H1 (cell line): Measurements from ENCODE around the gene SMAD6. TPM values are rescaled to one million over a fixed set of nuclear protein-coding genes. Genes with fewer than 3 reads are reported as not detected.

Experiments
- CTCF ChIA-PET: fragments of 300-600 bp; sonication (Branson Sonifier 250); formaldehyde crosslinking; loops from one replicate; lab custom pipeline; 2021; ENCODE audit not compliant: partially characterized antibody; lab: Charles Lee
- POLR2A ChIA-PET: fragments of 300-600 bp; sonication (Branson Sonifier 250); formaldehyde crosslinking; loops from one replicate; lab custom pipeline; 2021; ENCODE audit warnings: inconsistent platforms; ENCODE audit not compliant: partially characterized antibody; lab: Charles Lee
- DNase-seq, 2 experiments: peaks; one replicate each; pipeline versions ENCODE4 v3.0.0 to v3.0.0-alpha.2; 2010 to 2022; ENCODE audit warnings: low spot score in 2 of 2, low read depth in 1 of 2, mixed read lengths in 1 of 2
- FAIRE-seq: peaks from 2 replicates; lab custom pipeline; 2011; peaks lifted over from hg19 to GRCh38; lab: Jason Lieb, UNC
- H2AFZ ChIP-seq: 2 replicates; pipeline ENCODE4 v1.8.1; 2012; ENCODE audit warnings: low read length, inconsistent platforms
- H2AK5ac ChIP-seq: 2 replicates; pipeline ENCODE4 v1.6.1; 2013; ENCODE audit warnings: low read depth, low read length
- H2BK120ac ChIP-seq: replicated peaks from 2 replicates; pipeline ENCODE3; 2013; ENCODE audit warnings: low read depth, low read length, inconsistent platforms
- H2BK12ac ChIP-seq: 2 replicates; pipeline ENCODE4 v1.6.1; 2013; ENCODE audit warnings: low read depth, low read length
- H2BK15ac ChIP-seq: 2 replicates; pipeline ENCODE4 v1.6.1; 2013; ENCODE audit warnings: low read length
- H2BK20ac ChIP-seq: 2 replicates; pipeline ENCODE4 v1.6.1; 2013; ENCODE audit warnings: low read length
- H2BK5ac ChIP-seq: 2 replicates; pipeline ENCODE4 v1.6.1; 2013; ENCODE audit warnings: low read depth, low read length
- H3K14ac ChIP-seq: 2 replicates; pipeline ENCODE4 v1.6.1; 2013; ENCODE audit warnings: inconsistent platforms; ENCODE audit not compliant: insufficient read length
- H3K18ac ChIP-seq: 2 replicates; pipeline ENCODE4 v1.6.1; 2013; ENCODE audit warnings: low read length; ENCODE audit errors: extremely low read depth
- H3K23ac ChIP-seq: 2 replicates; pipeline ENCODE4 v1.6.1; 2013; ENCODE audit warnings: inconsistent platforms; ENCODE audit not compliant: insufficient read length
- H3K23me2 ChIP-seq: 2 replicates; pipeline ENCODE4 v1.6.1; 2013; ENCODE audit warnings: low read depth, low read length
- H3K27ac ChIP-seq: 2 replicates; pipeline ENCODE4 v1.6.1; 2011; ENCODE audit warnings: low read depth, low read length, inconsistent platforms
- H3K27me3 ChIP-seq, 4 experiments: replicated peaks in 1 of 4; 1 replicate in 1 of 4; 2 replicates in 3 of 4; pipeline versions ENCODE4 v1.6.1 to v1.8.1; 2011 to 2013; ENCODE audit warnings: low read length in 3 of 4, mild to moderate bottlenecking in 3 of 4, inconsistent platforms in 2 of 4, mixed read lengths in 2 of 4, moderate library complexity in 1 of 4; ENCODE audit not compliant: control insufficient read depth in 3 of 4, insufficient read depth in 3 of 4; ENCODE audit errors: extremely low read depth in 1 of 4
- H3K36me3 ChIP-seq, 4 experiments: 2 replicates each; pipeline versions ENCODE4 v1.6.1 to v1.8.1; 2011 to 2013; ENCODE audit warnings: mild to moderate bottlenecking in 4 of 4, low read length in 3 of 4, moderate library complexity in 2 of 4, control low read depth in 1 of 4, inconsistent platforms in 1 of 4; ENCODE audit not compliant: insufficient read depth in 4 of 4, control insufficient read depth in 2 of 4
- H3K4ac ChIP-seq: replicated peaks from 2 replicates; pipeline ENCODE3; 2013; ENCODE audit warnings: low read length, low read depth, mixed read lengths, inconsistent platforms; ENCODE audit not compliant: insufficient read length
- H3K4me1 ChIP-seq, 4 experiments: replicated peaks in 1 of 4; 1 replicate in 1 of 4; 2 replicates in 3 of 4; pipeline versions ENCODE4 v1.6.1 to v1.8.1; 2011 to 2013; ENCODE audit warnings: low read length in 3 of 4, inconsistent platforms in 2 of 4, mixed read lengths in 1 of 4; ENCODE audit not compliant: insufficient read depth in 4 of 4, control insufficient read depth in 3 of 4
- H3K4me2 ChIP-seq, 2 experiments: 2 replicates each; pipeline versions ENCODE4 v1.6.1 to v1.8.1; 2011 to 2013; ENCODE audit warnings: low read depth in 2 of 2, low read length in 2 of 2, control low read depth in 1 of 2, inconsistent platforms in 1 of 2, mild to moderate bottlenecking in 1 of 2; ENCODE audit not compliant: insufficient read depth in 1 of 2
- H3K4me3 ChIP-seq, 4 experiments: fragments of 200-600, 300-600 bp in 1 of 4; sonication (generic), shearing (Covaris generic), sonication (Bioruptor Twin) in 1 of 4; 2 replicates each; pipeline versions ENCODE4 v1.5.1 to v1.8.1; 2011 to 2016; ENCODE audit warnings: low read length in 4 of 4, low read depth in 3 of 4, control low read depth in 2 of 4, inconsistent platforms in 2 of 4, mild to moderate bottlenecking in 2 of 4, mixed read lengths in 1 of 4, moderate library complexity in 1 of 4; ENCODE audit not compliant: insufficient read depth in 2 of 4; ENCODE audit errors: extremely low read depth in 1 of 4
- H3K56ac ChIP-seq: replicated peaks from 2 replicates; pipeline ENCODE3; 2013; ENCODE audit warnings: low read depth, mild to moderate bottlenecking, mixed read lengths, low read length, inconsistent platforms; ENCODE audit not compliant: insufficient read length
- H3K79me1 ChIP-seq: 2 replicates; pipeline ENCODE4 v1.6.1; 2013; ENCODE audit warnings: low read depth, low read length, control low read depth
- H3K79me2 ChIP-seq, 2 experiments: 2 replicates each; pipeline versions ENCODE4 v1.6.1 to v1.8.1; 2012 to 2013; ENCODE audit warnings: low read length in 2 of 2, mild to moderate bottlenecking in 2 of 2, inconsistent platforms in 1 of 2; ENCODE audit not compliant: insufficient read depth in 2 of 2, control insufficient read depth in 1 of 2
- H3K9ac ChIP-seq, 4 experiments: replicated peaks in 1 of 4; 1 replicate in 1 of 4; 2 replicates in 3 of 4; pipeline versions ENCODE4 v1.6.1 to v1.8.1; 2011 to 2013; ENCODE audit warnings: low read depth in 3 of 4, low read length in 3 of 4, control low read depth in 2 of 4, mild to moderate bottlenecking in 2 of 4, moderate library complexity in 2 of 4, inconsistent platforms in 1 of 4; ENCODE audit errors: extremely low read depth in 1 of 4
- H3K9me3 ChIP-seq, 2 experiments: 2 replicates each; pipeline versions ENCODE4 v1.6.1 to v1.8.1; 2012 to 2013; ENCODE audit warnings: mild to moderate bottlenecking in 2 of 2, moderate library complexity in 2 of 2, control low read depth in 1 of 2, inconsistent platforms in 1 of 2, low read depth in 1 of 2, low read length in 1 of 2, mixed read lengths in 1 of 2; ENCODE audit not compliant: insufficient read depth in 2 of 2
- H4K20me1 ChIP-seq, 2 experiments: replicated peaks in 1 of 2; 2 replicates each; pipeline versions ENCODE3 to v1.8.1; 2011 to 2013; ENCODE audit warnings: inconsistent platforms in 2 of 2, low read length in 2 of 2, mild to moderate bottlenecking in 1 of 2; ENCODE audit not compliant: insufficient read depth in 2 of 2, control insufficient read depth in 1 of 2
- H4K5ac ChIP-seq: 2 replicates; pipeline ENCODE4 v1.6.1; 2013; ENCODE audit warnings: low read length, low read depth, mixed read lengths, inconsistent platforms; ENCODE audit not compliant: insufficient read length
- H4K8ac ChIP-seq: 2 replicates; pipeline ENCODE4 v1.8.0; 2013; ENCODE audit warnings: mild to moderate bottlenecking, moderate library complexity, low read length, inconsistent platforms; ENCODE audit not compliant: insufficient read depth; ENCODE audit errors: extremely low read depth
- H4K91ac ChIP-seq: replicated peaks from 2 replicates; pipeline ENCODE3; 2013; ENCODE audit warnings: low read length, mixed read lengths, inconsistent platforms; ENCODE audit not compliant: insufficient read length
- ASH2L ChIP-seq: fragments of 200-600, 300-600 bp; sonication (generic); IDR thresholded peaks from one replicate; pipeline ENCODE4 v1.7.1; 2017; ENCODE audit warnings: low read length
- BCL11A ChIP-seq, 2 experiments: IDR thresholded peaks; one replicate each; pipeline ENCODE4 v1.6.1; 2011; ENCODE audit warnings: low read depth in 2 of 2, low read length in 2 of 2, mild to moderate bottlenecking in 2 of 2
- CEBPB ChIP-seq: IDR thresholded peaks from 2 replicates; pipeline ENCODE4 v1.6.1; 2012; ENCODE audit warnings: low read depth, low read length
- HDAC2 ChIP-seq, 2 experiments: fragments of 300-600 bp in 1 of 2; sonication (generic) in 1 of 2; IDR thresholded peaks; 2 replicates each; pipeline ENCODE4 v1.6.1; 2011 to 2012; ENCODE audit warnings: low read depth in 2 of 2, low read length in 2 of 2, mild to moderate bottlenecking in 2 of 2, moderate library complexity in 2 of 2, borderline replicate concordance in 1 of 2, inconsistent platforms in 1 of 2
- PHF8 ChIP-seq: fragments of 200-600 bp; sonication (generic); conservative IDR thresholded peaks from 2 replicates; pipeline ENCODE4 v1.7.1; 2012; ENCODE audit warnings: low read depth, mild to moderate bottlenecking, inconsistent platforms, low read length, moderate library complexity
- RAD21 ChIP-seq, 2 experiments: IDR thresholded peaks in 1 of 2; conservative IDR thresholded peaks in 1 of 2; 2 replicates each; pipeline ENCODE4 v1.6.1; 2011; ENCODE audit warnings: low read depth in 2 of 2, low read length in 2 of 2, improper control_type of control experiment in 1 of 2, inconsistent platforms in 1 of 2, mild to moderate bottlenecking in 1 of 2, moderate library complexity in 1 of 2
- SIN3A ChIP-seq, 2 experiments: IDR thresholded peaks in 1 of 2; conservative IDR thresholded peaks in 1 of 2; 2 replicates each; pipeline ENCODE4 v1.6.1; 2011 to 2012; ENCODE audit warnings: low read length in 2 of 2, improper control_type of control experiment in 1 of 2, low read depth in 1 of 2, mild to moderate bottlenecking in 1 of 2
- SIRT6 ChIP-seq: IDR thresholded peaks from one replicate; pipeline ENCODE4 v1.7.1; 2012; ENCODE audit warnings: low read length, inconsistent platforms
- SP2 ChIP-seq: IDR thresholded peaks from 2 replicates; pipeline ENCODE4 v1.6.1; 2012; ENCODE audit warnings: mild to moderate bottlenecking, low read length, inconsistent platforms
- TAF1 ChIP-seq: IDR thresholded peaks from 2 replicates; pipeline ENCODE4 v1.6.1; 2011; ENCODE audit warnings: mild to moderate bottlenecking, low read depth, low read length
- TCF12 ChIP-seq: IDR thresholded peaks from 2 replicates; pipeline ENCODE4 v1.6.1; 2011; ENCODE audit warnings: low read depth, mild to moderate bottlenecking, low read length
- YY1 ChIP-seq: IDR thresholded peaks from 2 replicates; pipeline ENCODE4 v1.6.1; 2011; ENCODE audit warnings: low read depth, mild to moderate bottlenecking, low read length
- WGBS, 2 experiments: shearing (Covaris generic) in 1 of 2; methylation state at CpG; one replicate each; pipeline versions ENCODE4 v1.1.6 to v1.1.7; 2013 to 2015; ENCODE audit warnings: low lambda C conversion rate in 2 of 2, mixed read lengths in 2 of 2, inconsistent platforms in 1 of 2, low coverage in 1 of 2, missing lambda C conversion rate in 1 of 2; ENCODE audit not compliant: insufficient replicate concordance in 2 of 2, insufficient coverage in 1 of 2, insufficient read length in 1 of 2; ENCODE audit errors: extremely low coverage in 1 of 2, missing lambda C conversion rate in 1 of 2; 5-methylcytosine and 5-hydroxymethylcytosine counted together
- polyA plus RNA-seq, 7 experiments: library from polyadenylated mRNA; depleted of rRNA in 3 of 7; stranded (reverse) in 5 of 7; unstranded in 2 of 7; fragments of >200 nt in 5 of 7; fragments of 200-250 nt in 2 of 7; gene quantifications; 1 replicate in 5 of 7; 2 replicates in 1 of 7; 4 replicates in 1 of 7; pipeline versions ENCODE4 v1.2.1 to v1.2.3, GENCODE V29; 2011 to 2013; ENCODE audit warnings: missing spikeins in 2 of 7, mixed read lengths in 2 of 7
- total RNA-seq: library from RNA; stranded (reverse); fragmentation: NEBNext Ultra II Directional; extraction: Animal tissue kit (Norgen Biotek cat#: 25700); gene quantifications from 2 replicates; pipeline ENCODE4 v1.2.1, GENCODE V29; 2021

The SMAD6 gene
- total and polyA plus RNA-seq, 2 of the 8 experiments (the other 6 are each of a cell fraction or from before 2014, with no cell fraction given): 1.8 to 7.0 TPM

DNA sequence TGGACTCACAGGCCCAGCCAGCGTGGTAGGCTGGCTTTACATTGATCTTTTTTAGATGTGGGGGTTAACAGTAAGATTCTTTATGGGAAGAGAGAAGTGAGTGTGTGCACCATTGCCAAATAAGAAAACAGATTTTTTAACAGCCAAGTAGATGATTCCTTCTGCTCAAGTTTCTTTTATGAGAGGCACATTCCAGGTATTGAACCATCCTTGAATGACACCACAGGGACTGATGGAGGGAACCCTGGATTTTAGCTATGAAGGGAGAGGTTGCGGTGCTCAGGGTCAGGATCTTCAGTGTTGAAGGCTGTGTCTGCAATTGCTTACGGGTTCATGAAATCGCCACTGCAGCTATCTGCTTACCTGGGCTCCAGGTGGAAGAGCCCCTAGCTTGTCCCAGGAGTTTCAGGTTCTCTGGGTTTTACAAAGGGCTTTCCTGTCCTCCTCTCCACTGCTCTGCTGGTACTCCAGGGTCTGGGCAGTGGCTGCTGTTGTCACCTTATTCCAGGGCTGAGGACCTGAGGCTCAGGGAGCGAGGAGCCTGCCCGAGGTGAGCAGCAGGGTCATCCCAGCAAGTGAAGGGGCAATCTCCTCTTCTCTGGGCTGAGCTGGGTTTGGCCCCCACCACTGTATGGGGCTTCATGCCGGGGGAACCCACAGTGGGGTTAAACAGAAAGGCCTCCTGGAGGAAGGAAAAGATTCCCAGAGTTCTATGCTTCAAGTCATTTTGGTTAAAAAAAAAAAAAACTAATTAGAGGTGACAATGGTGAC is 53.4 kb downstream of the SMAD6 start:
- H3K14ac ChIP-seq: no peak overlapping the region
- WGBS, 2 experiments: 93% methylated on average over 7 of the region's 7 CpGs; no CpG with 5 or more reads in 1 of the 2 experiments
- H3K56ac ChIP-seq: no peak overlapping the region
- H3K4me3 ChIP-seq: no peak overlapping the region
- no peak overlapping the region for H3K23ac ChIP-seq
- no peak overlapping the region for H3K9ac ChIP-seq
- H2BK12ac ChIP-seq: no peak overlapping the region
- no peaks in the 10 kb centered on the region for H4K20me1 ChIP-seq
- DNase-seq (no peak), FAIRE-seq (no peak)
- H2AK5ac ChIP-seq: no peak overlapping the region
- no peak overlapping the region for H3K27ac ChIP-seq
- no peak overlapping the region for H2BK15ac ChIP-seq
- H3K4ac ChIP-seq: no peak overlapping the region
- H4K5ac ChIP-seq: no peak overlapping the region
- H3K9me3 ChIP-seq: peaks cover 0 to 5% of the 10 kb centered on the region in 2 experiments; a peak in 2 of 4 replicates
- no peak overlapping the region for H3K4me2 ChIP-seq
- H3K23me2 ChIP-seq: no peaks in the 10 kb centered on the region; the same call in 1 of the 2 replicates
- no peaks in the 10 kb centered on the region for H3K79me1 ChIP-seq
- H2AFZ ChIP-seq: no peak overlapping the region
- peaks cover 0 to 11% (median 6%) of the 10 kb centered on the region in 4 experiments; a peak in 5 of 7 replicates for H3K4me1 ChIP-seq
- H3K79me2 ChIP-seq: no peaks in the 10 kb centered on the region
- no peak overlapping the region for H4K91ac ChIP-seq
- peaks cover 0 to 3% (median 1%) of the 10 kb centered on the region in 4 experiments; a peak in 3 of 8 replicates for H3K36me3 ChIP-seq
- H4K8ac ChIP-seq: no peak overlapping the region
- POLR2A ChIA-PET: interaction anchor here (1.1 kb wide), 1 partner anchor 9 kb away, joined by 3 read pairs; no protein-coding TSS in a partner anchor
- CTCF ChIA-PET: interaction anchor here (0.5 to 1.9 kb wide), 8 partner anchors 10 to 136 kb away, joined by 3 to 5 read pairs (median 4); no protein-coding TSS in a partner anchor
- H2BK120ac ChIP-seq: no peak overlapping the region
- H2BK20ac ChIP-seq: no peak overlapping the region
- no peak overlapping the region for H2BK5ac ChIP-seq
- H3K27me3 ChIP-seq: no peaks in the 10 kb centered on the region
- no peak overlapping the region for H3K18ac ChIP-seq
- TF ChIP-seq SIN3A (conservative IDR thresholded peaks at IDR 0.05 in 1 of 2, IDR thresholded peaks at IDR 0.05 in 1 of 2; ENCODE audit: low read depth in 1 of 2, low read length in 2 of 2) (no peak), SP2 (no peak), CEBPB (no peak), BCL11A (IDR thresholded peaks at IDR 0.05; ENCODE audit: low read depth in 2 of 2, low read length in 2 of 2) (no peak), SIRT6 (no peak), ASH2L (no peak), TAF1 (no peak), TCF12 (no peak), YY1 (no peak), PHF8 (no peak), RAD21 (IDR thresholded peaks at IDR 0.05 in 1 of 2, conservative IDR thresholded peaks at IDR 0.05 in 1 of 2; ENCODE audit: low read depth in 2 of 2, low read length in 2 of 2) (no peak), HDAC2 (IDR thresholded peaks at IDR 0.05; ENCODE audit: borderline replicate concordance in 1 of 2, low read depth in 2 of 2, low read length in 2 of 2) (no peak)
